A549 (cell line): Measurements from ENCODE around the gene SKA3. TPM values are rescaled to one million over a fixed set of nuclear protein-coding genes. Genes with fewer than 3 reads are reported as not detected.
"Not testable (repeated sequence)": the region's sequence is repeated elsewhere in the genome, so short reads cannot be mapped to it uniquely, and the experiment has no call there.

Experiments
- ATAC-seq, 2 experiments: fragments of 200-7000 bp in 1 of 2; fragments of >200 bp in 1 of 2; cut with Nextera tagmentation in 1 of 2; cut with Tn5 transposase in 1 of 2; 3 replicates each; pipeline versions ENCODE4 v1.8.0 to v1.9.1; 2018 to 2020; ENCODE audit warnings: mild to moderate bottlenecking in 1 of 2, moderate library complexity in 1 of 2
- CTCF ChIA-PET: fragments of 300-600 bp; sonication (Branson Sonifier 250); formaldehyde crosslinking; extraction: SDS; loops from one replicate; lab custom pipeline; 2021; ENCODE audit warnings: antibody characterized with exemption, inconsistent platforms; lab: Yijun Ruan, JAX
- POLR2A ChIA-PET: fragments of 350-600 bp; formaldehyde crosslinking; extraction: SDS; loops from one replicate; lab custom pipeline; 2021; ENCODE audit warnings: antibody characterized with exemption, inconsistent platforms; lab: Yijun Ruan, JAX
- DNase-seq, 2 experiments: peaks; one replicate each; pipeline versions ENCODE4 v3.0.0 to v3.0.0-alpha.2; 2011 to 2016; ENCODE audit warnings: low read depth in 1 of 2, low spot score in 1 of 2
- FAIRE-seq: peaks from 2 replicates; lab custom pipeline; 2011; peaks lifted over from hg19 to GRCh38; lab: Jason Lieb, UNC
- H3K27ac ChIP-seq, 2 experiments: fragments of >200 bp; sonication (Bioruptor Twin); formaldehyde crosslinking; 3 replicates each; pipeline ENCODE4 v1.5.1; 2016 to 2017
- H3K4me1 ChIP-seq: fragments of >200 bp; sonication (Bioruptor Twin); formaldehyde crosslinking; 3 replicates; pipeline ENCODE4 v1.6.1; 2016
- H3K4me2 ChIP-seq: fragments of >200 bp; sonication (Bioruptor Twin); formaldehyde crosslinking; 3 replicates; pipeline ENCODE4 v1.6.1; 2016
- H3K4me3 ChIP-seq: fragments of >200 bp; sonication (Bioruptor Twin); formaldehyde crosslinking; 3 replicates; pipeline ENCODE4 v1.5.1; 2016
- H3K9me3 ChIP-seq: fragments of >200 bp; sonication (Bioruptor Twin); formaldehyde crosslinking; 3 replicates; pipeline ENCODE4 v1.6.1; 2016
- BHLHE40 ChIP-seq: IDR thresholded peaks from 2 replicates; pipeline ENCODE4 v1.6.1; 2012; ENCODE audit warnings: low read depth, low read length, inconsistent platforms
- CTCF ChIP-seq: fragments of >200 bp; sonication (Bioruptor Twin); formaldehyde crosslinking; IDR thresholded peaks from 3 replicates; pipeline ENCODE4 v1.5.1; 2016
- E2F6 ChIP-seq: IDR thresholded peaks from 2 replicates; pipeline ENCODE4 v1.6.1; 2012; ENCODE audit warnings: low read depth, borderline replicate concordance
- EHMT2 ChIP-seq: fragments of 200-600 bp; sonication (generic); IDR thresholded peaks from 2 replicates; pipeline ENCODE4 v1.6.1; 2016; ENCODE audit warnings: antibody characterized with exemption, low read depth, mild to moderate bottlenecking, moderate library complexity
- ESRRA ChIP-seq: fragments of 150-350 bp; IDR thresholded peaks from 2 replicates; pipeline ENCODE4 v1.6.1; 2014; ENCODE audit warnings: mild to moderate bottlenecking, low read length, borderline replicate concordance
- FOSB ChIP-seq: fragments of 250-450 bp; sonication (Bioruptor Pico); IDR thresholded peaks from 2 replicates; pipeline ENCODE4 v1.5.0; 2020; ENCODE audit warnings: mild to moderate bottlenecking, moderate library complexity
- GATA3 ChIP-seq: IDR thresholded peaks from 2 replicates; pipeline ENCODE4 v1.6.1; 2012; ENCODE audit warnings: borderline replicate concordance
- HDAC2 ChIP-seq: fragments of 200-600 bp; sonication (generic); IDR thresholded peaks from 2 replicates; pipeline ENCODE4 v1.6.1; 2016
- HEYL ChIP-seq: fragments of 250-450 bp; sonication (Bioruptor Pico); IDR thresholded peaks from 2 replicates; pipeline ENCODE4 v1.8.0; 2021; ENCODE audit warnings: mild to moderate bottlenecking, moderate library complexity
- HOXB5 ChIP-seq: fragments of 250-450 bp; sonication (Bioruptor Pico); IDR thresholded peaks from 2 replicates; pipeline ENCODE4 v1.5.0; 2020; ENCODE audit warnings: mild to moderate bottlenecking, moderate library complexity
- JUN ChIP-seq, 2 experiments: fragments of >200 bp; sonication (Bioruptor Twin); formaldehyde crosslinking; IDR thresholded peaks; 2 replicates in 1 of 2; 3 replicates in 1 of 2; pipeline ENCODE4 v1.6.1; 2016 to 2017
- KDM1A ChIP-seq: fragments of 200-600 bp; sonication (generic); IDR thresholded peaks from 2 replicates; pipeline ENCODE4 v1.6.1; 2016; ENCODE audit warnings: low read depth, mild to moderate bottlenecking
- KDM5A ChIP-seq: fragments of 200-600 bp; sonication (generic); IDR thresholded peaks from 2 replicates; pipeline ENCODE4 v1.6.1; 2016; ENCODE audit warnings: antibody characterized with exemption, mild to moderate bottlenecking
- MAX ChIP-seq: IDR thresholded peaks from 2 replicates; pipeline ENCODE4 v1.6.1; 2012
- PHF8 ChIP-seq: fragments of 200-600 bp; sonication (generic); IDR thresholded peaks from 2 replicates; pipeline ENCODE4 v1.6.1; 2016; ENCODE audit warnings: low read depth, mild to moderate bottlenecking, antibody characterized with exemption, moderate library complexity, borderline replicate concordance
- SMC3 ChIP-seq: fragments of >200 bp; sonication (Bioruptor Twin); formaldehyde crosslinking; IDR thresholded peaks from 3 replicates; pipeline ENCODE4 v1.6.1; 2018; ENCODE audit warnings: inconsistent platforms
- ZFP36 ChIP-seq: fragments of 450-650 bp; IDR thresholded peaks from 2 replicates; pipeline ENCODE4 v1.6.1; 2014; ENCODE audit warnings: borderline replicate concordance; ENCODE audit not compliant: partially characterized antibody
- WGBS: methylation state at CpG from one replicate; pipeline ENCODE4 v1.1.6; 2017; ENCODE audit errors: missing lambda C conversion rate; 5-methylcytosine and 5-hydroxymethylcytosine counted together
- polyA plus RNA-seq, 4 experiments: library from polyadenylated mRNA; depleted of rRNA in 3 of 4; stranded (reverse); fragments of >200 nt; fragmentation: RNase III in 1 of 4; extraction: RNeasy Plus Mini Kit Qiagen cat#74134 plus additional on column Dnase treatment in 1 of 4; gene quantifications; 2 replicates in 3 of 4; 3 replicates in 1 of 4; pipeline ENCODE4 v1.2.3, GENCODE V29; 2011 to 2017
- TF ChIP-seq, protein P1 (sequence below): fragments of >200 bp; sonication (Bioruptor Twin); formaldehyde crosslinking; IDR thresholded peaks from 3 replicates; pipeline ENCODE4 v1.6.1; 2016
- TF ChIP-seq, protein P2 (sequence below): fragments of 250-450 bp; sonication (Bioruptor Pico); IDR thresholded peaks from 2 replicates; pipeline ENCODE4 v1.5.0; 2021; ENCODE audit warnings: mild to moderate bottlenecking, moderate library complexity, borderline replicate concordance

SKA3 gene
- polyA plus RNA-seq, 2 of the 4 experiments (the other 2 are of a cell fraction), result 13.5 to 19.2 TPM

DNA sequence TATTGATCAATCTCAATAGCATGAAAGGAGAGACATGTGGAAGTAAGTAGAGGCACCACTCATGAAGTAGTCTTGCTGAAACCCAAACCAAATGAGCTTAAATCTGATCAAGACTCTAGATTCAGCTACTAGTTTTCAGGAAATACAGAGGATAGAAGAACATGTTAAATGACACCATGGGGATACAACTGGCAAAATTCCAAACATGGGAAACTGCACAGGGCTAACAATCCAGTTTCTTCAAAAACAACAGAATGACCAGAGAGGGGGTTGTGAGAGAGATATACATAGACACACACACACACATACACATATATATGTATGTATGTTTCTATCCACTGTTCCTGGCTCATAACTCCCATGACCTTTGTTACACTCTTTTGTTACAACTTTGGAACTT lies 44.9 kb upstream of the SKA3 start:
- TF ChIP-seq FOSB (CRISPR knock-in tag) (no peak), MAX (no peak), E2F6 (no peak), GATA3 (no peak), HDAC2 (no peak), EHMT2 (no peak), ESRRA (no peak), HEYL (CRISPR knock-in tag) (no peak), HOXB5 (CRISPR knock-in tag) (no peak), PHF8 (no peak)
- H3K4me3 ChIP-seq, result no peak overlapping the region
- H3K27ac ChIP-seq, result no peak overlapping the region
- no peak for FAIRE-seq
- ChIA-PET CTCF (no interaction called here), POLR2A (no interaction called here)
- DNase-seq, result no peak
- H3K9me3 ChIP-seq, result peaks cover 5% of the 10 kb centered on the region; the same call in 1 of the 3 replicates
- ATAC-seq, result no peak
- no peak overlapping the region for H3K4me2 ChIP-seq
- no peaks in the 10 kb centered on the region for H3K4me1 ChIP-seq

DNA sequence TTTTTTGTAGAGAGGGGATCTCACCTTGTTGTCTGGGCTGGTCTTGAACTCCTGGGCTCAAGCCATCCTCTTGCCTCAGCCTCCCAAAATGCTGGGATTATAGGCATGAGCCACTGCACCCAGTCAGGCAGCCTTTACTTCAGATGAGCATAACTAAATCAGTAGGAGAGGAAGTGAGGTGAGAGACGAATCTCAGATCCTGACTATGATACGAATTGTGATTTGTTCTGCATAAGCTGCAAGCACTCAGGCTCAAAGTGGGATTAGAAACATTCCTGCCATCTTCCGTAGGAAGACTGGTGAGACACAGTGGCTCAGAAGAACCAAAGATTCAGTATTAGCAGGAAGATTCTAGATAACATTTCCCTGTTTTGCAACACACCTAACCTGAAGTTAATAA lies 43.4 kb upstream of the SKA3 start:
- CTCF ChIA-PET, result interaction anchor here (1.3 kb wide), 1 partner anchor 11 kb away, joined by 5 read pairs; no protein-coding TSS in a partner anchor
- H3K4me3 ChIP-seq, H3K27ac ChIP-seq, FAIRE-seq, DNase-seq, H3K9me3 ChIP-seq, H3K4me2 ChIP-seq, POLR2A ChIA-PET, H3K4me1 ChIP-seq, ATAC-seq: not testable (repeated sequence)
- WGBS, result 44% methylated on average over 3 of the region's 3 CpGs

DNA sequence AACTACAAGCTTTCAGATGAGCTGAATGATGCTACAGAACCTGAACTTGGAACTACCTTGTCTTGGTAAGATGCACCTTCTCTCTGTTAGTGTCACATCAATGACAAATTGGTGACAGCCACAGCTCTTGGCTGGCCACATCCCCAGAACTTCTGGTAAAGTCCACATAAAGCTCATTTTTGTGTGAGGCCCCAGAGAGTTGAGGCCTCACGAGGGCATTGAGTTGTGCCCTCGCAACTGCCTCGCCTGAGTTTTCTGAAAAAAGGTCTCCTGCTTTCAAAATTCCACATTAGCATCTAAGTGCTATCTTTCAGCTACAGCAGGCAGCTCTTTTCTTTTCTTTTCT lies 42.7 kb upstream of the SKA3 start:
- POLR2A ChIA-PET, result no interaction called here
- peaks cover 5% of the 10 kb centered on the region; the same call in 1 of the 3 replicates for H3K9me3 ChIP-seq
- no peak overlapping the region for H3K4me2 ChIP-seq
- no peak overlapping the region for H3K4me3 ChIP-seq
- TF ChIP-seq JUN (IDR thresholded peaks at IDR 0.05) (no peak), BHLHE40 (no peak), CTCF (no peak), ZFP36 (no peak), KDM5A (no peak), SMC3 (no peak), KDM1A (no peak)
- TF ChIP-seq, protein P1, sequence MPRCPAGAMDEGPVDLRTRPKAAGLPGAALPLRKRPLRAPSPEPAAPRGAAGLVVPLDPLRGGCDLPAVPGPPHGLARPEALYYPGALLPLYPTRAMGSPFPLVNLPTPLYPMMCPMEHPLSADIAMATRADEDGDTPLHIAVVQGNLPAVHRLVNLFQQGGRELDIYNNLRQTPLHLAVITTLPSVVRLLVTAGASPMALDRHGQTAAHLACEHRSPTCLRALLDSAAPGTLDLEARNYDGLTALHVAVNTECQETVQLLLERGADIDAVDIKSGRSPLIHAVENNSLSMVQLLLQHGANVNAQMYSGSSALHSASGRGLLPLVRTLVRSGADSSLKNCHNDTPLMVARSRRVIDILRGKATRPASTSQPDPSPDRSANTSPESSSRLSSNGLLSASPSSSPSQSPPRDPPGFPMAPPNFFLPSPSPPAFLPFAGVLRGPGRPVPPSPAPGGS, result no peak
- TF ChIP-seq, protein P2, sequence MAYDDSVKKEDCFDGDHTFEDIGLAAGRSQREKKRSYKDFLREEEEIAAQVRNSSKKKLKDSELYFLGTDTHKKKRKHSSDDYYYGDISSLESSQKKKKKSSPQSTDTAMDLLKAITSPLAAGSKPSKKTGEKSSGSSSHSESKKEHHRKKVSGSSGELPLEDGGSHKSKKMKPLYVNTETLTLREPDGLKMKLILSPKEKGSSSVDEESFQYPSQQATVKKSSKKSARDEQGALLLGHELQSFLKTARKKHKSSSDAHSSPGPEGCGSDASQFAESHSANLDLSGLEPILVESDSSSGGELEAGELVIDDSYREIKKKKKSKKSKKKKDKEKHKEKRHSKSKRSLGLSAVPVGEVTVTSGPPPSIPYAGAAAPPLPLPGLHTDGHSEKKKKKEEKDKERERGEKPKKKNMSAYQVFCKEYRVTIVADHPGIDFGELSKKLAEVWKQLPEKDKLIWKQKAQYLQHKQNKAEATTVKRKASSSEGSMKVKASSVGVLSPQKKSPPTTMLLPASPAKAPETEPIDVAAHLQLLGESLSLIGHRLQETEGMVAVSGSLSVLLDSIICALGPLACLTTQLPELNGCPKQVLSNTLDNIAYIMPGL (CRISPR knock-in tag), result no peak
- H3K4me1 ChIP-seq, result no peaks in the 10 kb centered on the region
- 56% methylated on average over 3 of the region's 3 CpGs for WGBS
- no peak for FAIRE-seq
- ATAC-seq, result no peak
- H3K27ac ChIP-seq, result no peak overlapping the region
- CTCF ChIA-PET, result interaction anchor here (0.5 kb wide), 1 partner anchor 722 kb away, joined by 3 read pairs; no protein-coding TSS in a partner anchor
- no peak for DNase-seq
